A549 (cell line): ENCODE results near the gene LRFN2. TPM values are rescaled to one million over a fixed set of nuclear protein-coding genes. Genes with fewer than 3 reads are reported as not detected.

ENCODE experiments used
- ATAC-seq, 2 experiments: fragments of 200-7000 bp in 1 of 2; fragments of >200 bp in 1 of 2; cut with Nextera tagmentation in 1 of 2; cut with Tn5 transposase in 1 of 2; 3 replicates each; pipeline versions ENCODE4 v1.8.0 to v1.9.1; 2018 to 2020; ENCODE audit warnings: mild to moderate bottlenecking in 1 of 2, moderate library complexity in 1 of 2
- CTCF ChIA-PET: fragments of 300-600 bp; sonication (Branson Sonifier 250); formaldehyde crosslinking; extraction: SDS; loops from one replicate; lab custom pipeline; 2021; ENCODE audit warnings: antibody characterized with exemption, inconsistent platforms; lab: Yijun Ruan, JAX
- POLR2A ChIA-PET: fragments of 350-600 bp; formaldehyde crosslinking; extraction: SDS; loops from one replicate; lab custom pipeline; 2021; ENCODE audit warnings: antibody characterized with exemption, inconsistent platforms; lab: Yijun Ruan, JAX
- DNase-seq, 2 experiments: peaks; one replicate each; pipeline versions ENCODE4 v3.0.0 to v3.0.0-alpha.2; 2011 to 2016; ENCODE audit warnings: low read depth in 1 of 2, low spot score in 1 of 2
- FAIRE-seq: peaks from 2 replicates; lab custom pipeline; 2011; peaks lifted over from hg19 to GRCh38; lab: Jason Lieb, UNC
- H3K27ac ChIP-seq, 2 experiments: fragments of >200 bp; sonication (Bioruptor Twin); formaldehyde crosslinking; 3 replicates each; pipeline ENCODE4 v1.5.1; 2016 to 2017
- H3K4me1 ChIP-seq: fragments of >200 bp; sonication (Bioruptor Twin); formaldehyde crosslinking; 3 replicates; pipeline ENCODE4 v1.6.1; 2016
- H3K4me2 ChIP-seq: fragments of >200 bp; sonication (Bioruptor Twin); formaldehyde crosslinking; 3 replicates; pipeline ENCODE4 v1.6.1; 2016
- H3K4me3 ChIP-seq: fragments of >200 bp; sonication (Bioruptor Twin); formaldehyde crosslinking; 3 replicates; pipeline ENCODE4 v1.5.1; 2016
- H3K9me3 ChIP-seq: fragments of >200 bp; sonication (Bioruptor Twin); formaldehyde crosslinking; 3 replicates; pipeline ENCODE4 v1.6.1; 2016
- ATOH8 ChIP-seq: fragments of 250-450 bp; sonication (Bioruptor Pico); IDR thresholded peaks from 2 replicates; pipeline ENCODE4 v1.5.0; 2020; ENCODE audit warnings: low read depth, mild to moderate bottlenecking, moderate library complexity
- CEBPB ChIP-seq, 2 experiments: fragments of >200 bp in 1 of 2; sonication (Bioruptor Twin) in 1 of 2; formaldehyde crosslinking in 1 of 2; IDR thresholded peaks; 2 replicates each; pipeline ENCODE4 v1.6.1; 2012 to 2016
- EHF ChIP-seq: fragments of 250-450 bp; sonication (Bioruptor Pico); IDR thresholded peaks from 2 replicates; pipeline ENCODE4 v1.5.0; 2020; ENCODE audit warnings: mild to moderate bottlenecking
- GATA3 ChIP-seq: IDR thresholded peaks from 2 replicates; pipeline ENCODE4 v1.6.1; 2012; ENCODE audit warnings: borderline replicate concordance
- HDAC2 ChIP-seq: fragments of 200-600 bp; sonication (generic); IDR thresholded peaks from 2 replicates; pipeline ENCODE4 v1.6.1; 2016
- NR3C1 ChIP-seq: fragments of >200 bp; sonication (Bioruptor Twin); formaldehyde crosslinking; IDR thresholded peaks from 3 replicates; pipeline ENCODE4 v1.6.1; 2017
- RARB ChIP-seq: fragments of 250-450 bp; sonication (Bioruptor Pico); IDR thresholded peaks from 2 replicates; pipeline ENCODE4 v1.8.0; 2021; ENCODE audit warnings: mild to moderate bottlenecking, moderate library complexity
- RNF2 ChIP-seq: fragments of 200-600 bp; sonication (generic); IDR thresholded peaks from 2 replicates; pipeline ENCODE4 v1.6.1; 2016; ENCODE audit warnings: low read depth, mild to moderate bottlenecking, antibody characterized with exemption, moderate library complexity, borderline replicate concordance
- ZC3H11A ChIP-seq: fragments of 450-650 bp; IDR thresholded peaks from 2 replicates; pipeline ENCODE4 v1.6.1; 2014; ENCODE audit warnings: antibody characterized with exemption, mild to moderate bottlenecking
- ZSCAN20 ChIP-seq: fragments of 250-450 bp; sonication (Bioruptor Pico); IDR thresholded peaks from 2 replicates; pipeline ENCODE4 v1.8.0; 2022; ENCODE audit warnings: mild to moderate bottlenecking, moderate library complexity
- WGBS: methylation state at CpG from one replicate; pipeline ENCODE4 v1.1.6; 2017; ENCODE audit errors: missing lambda C conversion rate; 5-methylcytosine and 5-hydroxymethylcytosine counted together
- polyA plus RNA-seq, 4 experiments: library from polyadenylated mRNA; depleted of rRNA in 3 of 4; stranded (reverse); fragments of >200 nt; fragmentation: RNase III in 1 of 4; extraction: RNeasy Plus Mini Kit Qiagen cat#74134 plus additional on column Dnase treatment in 1 of 4; gene quantifications; 2 replicates in 3 of 4; 3 replicates in 1 of 4; pipeline ENCODE4 v1.2.3, GENCODE V29; 2011 to 2017
- TF ChIP-seq, protein P1 (sequence below): IDR thresholded peaks from 2 replicates; pipeline ENCODE4 v1.6.1; 2012
- TF ChIP-seq, protein P2 (sequence below): fragments of 250-450 bp; sonication (Bioruptor Pico); IDR thresholded peaks from 2 replicates; pipeline ENCODE4 v1.5.0; 2021; ENCODE audit warnings: mild to moderate bottlenecking, moderate library complexity, borderline replicate concordance
- TF ChIP-seq, protein P3 (sequence below): fragments of >200 bp; sonication (Bioruptor Twin); formaldehyde crosslinking; IDR thresholded peaks from 3 replicates; pipeline ENCODE4 v1.5.1; 2016
- TF ChIP-seq, protein P4 (sequence below): fragments of >200 bp; sonication (Bioruptor Twin); formaldehyde crosslinking; IDR thresholded peaks from 3 replicates; pipeline ENCODE4 v1.6.1; 2016
- TF ChIP-seq, protein P5 (sequence below): IDR thresholded peaks from 2 replicates; pipeline ENCODE4 v1.6.1; 2012; ENCODE audit warnings: low read depth, borderline replicate concordance

LRFN2 gene
- polyA plus RNA-seq, 2 of the 4 experiments (the other 2 are of a cell fraction), result not detected

DNA sequence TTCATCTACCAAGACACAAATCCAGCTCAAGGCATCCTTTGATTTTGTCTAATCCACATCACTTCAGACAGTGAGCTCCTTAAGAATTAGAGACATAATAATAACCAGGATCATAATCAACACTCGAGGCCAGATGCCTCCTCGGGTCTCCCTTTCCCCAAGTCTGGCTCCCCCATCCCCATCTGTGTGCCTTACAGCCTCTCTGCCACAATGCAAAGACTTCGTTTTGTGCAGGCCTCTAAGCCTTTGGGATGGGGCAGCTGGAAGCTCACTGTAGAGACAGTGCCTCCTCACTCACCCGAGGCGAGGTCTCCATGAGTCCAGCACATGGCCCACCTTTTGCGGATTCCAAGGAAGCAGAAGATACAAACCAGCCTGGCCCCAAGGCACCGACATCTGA lies 30.3 kb downstream of the LRFN2 start (continued):
- TF ChIP-seq EHF (CRISPR knock-in tag) (no peak), GATA3 (no peak), NR3C1 (no peak)
- TF ChIP-seq, protein P1, sequence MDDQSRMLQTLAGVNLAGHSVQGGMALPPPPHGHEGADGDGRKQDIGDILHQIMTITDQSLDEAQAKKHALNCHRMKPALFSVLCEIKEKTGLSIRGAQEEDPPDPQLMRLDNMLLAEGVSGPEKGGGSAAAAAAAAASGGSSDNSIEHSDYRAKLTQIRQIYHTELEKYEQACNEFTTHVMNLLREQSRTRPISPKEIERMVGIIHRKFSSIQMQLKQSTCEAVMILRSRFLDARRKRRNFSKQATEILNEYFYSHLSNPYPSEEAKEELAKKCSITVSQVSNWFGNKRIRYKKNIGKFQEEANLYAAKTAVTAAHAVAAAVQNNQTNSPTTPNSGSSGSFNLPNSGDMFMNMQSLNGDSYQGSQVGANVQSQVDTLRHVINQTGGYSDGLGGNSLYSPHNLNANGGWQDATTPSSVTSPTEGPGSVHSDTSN, result no peak
- TF ChIP-seq, protein P2, sequence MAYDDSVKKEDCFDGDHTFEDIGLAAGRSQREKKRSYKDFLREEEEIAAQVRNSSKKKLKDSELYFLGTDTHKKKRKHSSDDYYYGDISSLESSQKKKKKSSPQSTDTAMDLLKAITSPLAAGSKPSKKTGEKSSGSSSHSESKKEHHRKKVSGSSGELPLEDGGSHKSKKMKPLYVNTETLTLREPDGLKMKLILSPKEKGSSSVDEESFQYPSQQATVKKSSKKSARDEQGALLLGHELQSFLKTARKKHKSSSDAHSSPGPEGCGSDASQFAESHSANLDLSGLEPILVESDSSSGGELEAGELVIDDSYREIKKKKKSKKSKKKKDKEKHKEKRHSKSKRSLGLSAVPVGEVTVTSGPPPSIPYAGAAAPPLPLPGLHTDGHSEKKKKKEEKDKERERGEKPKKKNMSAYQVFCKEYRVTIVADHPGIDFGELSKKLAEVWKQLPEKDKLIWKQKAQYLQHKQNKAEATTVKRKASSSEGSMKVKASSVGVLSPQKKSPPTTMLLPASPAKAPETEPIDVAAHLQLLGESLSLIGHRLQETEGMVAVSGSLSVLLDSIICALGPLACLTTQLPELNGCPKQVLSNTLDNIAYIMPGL, result no peak
- TF ChIP-seq, protein P3, sequence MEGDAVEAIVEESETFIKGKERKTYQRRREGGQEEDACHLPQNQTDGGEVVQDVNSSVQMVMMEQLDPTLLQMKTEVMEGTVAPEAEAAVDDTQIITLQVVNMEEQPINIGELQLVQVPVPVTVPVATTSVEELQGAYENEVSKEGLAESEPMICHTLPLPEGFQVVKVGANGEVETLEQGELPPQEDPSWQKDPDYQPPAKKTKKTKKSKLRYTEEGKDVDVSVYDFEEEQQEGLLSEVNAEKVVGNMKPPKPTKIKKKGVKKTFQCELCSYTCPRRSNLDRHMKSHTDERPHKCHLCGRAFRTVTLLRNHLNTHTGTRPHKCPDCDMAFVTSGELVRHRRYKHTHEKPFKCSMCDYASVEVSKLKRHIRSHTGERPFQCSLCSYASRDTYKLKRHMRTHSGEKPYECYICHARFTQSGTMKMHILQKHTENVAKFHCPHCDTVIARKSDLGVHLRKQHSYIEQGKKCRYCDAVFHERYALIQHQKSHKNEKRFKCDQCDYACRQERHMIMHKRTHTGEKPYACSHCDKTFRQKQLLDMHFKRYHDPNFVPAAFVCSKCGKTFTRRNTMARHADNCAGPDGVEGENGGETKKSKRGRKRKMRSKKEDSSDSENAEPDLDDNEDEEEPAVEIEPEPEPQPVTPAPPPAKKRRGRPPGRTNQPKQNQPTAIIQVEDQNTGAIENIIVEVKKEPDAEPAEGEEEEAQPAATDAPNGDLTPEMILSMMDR, result no peak

DNA sequence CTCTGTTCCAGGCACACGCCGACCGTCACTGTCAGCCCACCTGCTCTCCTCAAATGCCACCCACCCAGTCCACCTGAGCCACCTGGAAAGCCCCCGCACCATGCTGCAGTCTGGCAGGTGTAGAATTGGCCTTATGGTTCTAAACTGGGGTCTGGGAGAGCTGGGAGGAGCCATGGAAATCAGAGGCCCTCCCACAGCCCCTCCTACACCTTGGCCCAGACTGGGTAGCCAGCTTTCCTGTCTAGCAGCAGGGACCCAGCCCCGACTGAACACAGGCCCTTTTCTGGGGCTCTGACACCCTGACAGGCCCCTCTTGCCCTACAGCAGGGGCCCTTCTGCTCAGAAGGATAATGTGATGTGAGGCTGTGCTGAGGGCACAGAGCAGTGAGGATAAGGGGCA lies 31.1 kb downstream of the LRFN2 start:
- Histone ChIP-seq H3K27ac (no peak overlapping the region), H3K4me1 (no peaks in the 10 kb centered on the region), H3K4me3 (no peak overlapping the region), H3K9me3 (no peaks in the 10 kb centered on the region), H3K4me2 (no peak overlapping the region)
- no peak for DNase-seq
- 27% methylated on average over 4 of the region's 5 CpGs for WGBS
- TF ChIP-seq RNF2, result no peak
- TF ChIP-seq, protein P4, sequence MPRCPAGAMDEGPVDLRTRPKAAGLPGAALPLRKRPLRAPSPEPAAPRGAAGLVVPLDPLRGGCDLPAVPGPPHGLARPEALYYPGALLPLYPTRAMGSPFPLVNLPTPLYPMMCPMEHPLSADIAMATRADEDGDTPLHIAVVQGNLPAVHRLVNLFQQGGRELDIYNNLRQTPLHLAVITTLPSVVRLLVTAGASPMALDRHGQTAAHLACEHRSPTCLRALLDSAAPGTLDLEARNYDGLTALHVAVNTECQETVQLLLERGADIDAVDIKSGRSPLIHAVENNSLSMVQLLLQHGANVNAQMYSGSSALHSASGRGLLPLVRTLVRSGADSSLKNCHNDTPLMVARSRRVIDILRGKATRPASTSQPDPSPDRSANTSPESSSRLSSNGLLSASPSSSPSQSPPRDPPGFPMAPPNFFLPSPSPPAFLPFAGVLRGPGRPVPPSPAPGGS, result no peak
- CTCF ChIA-PET, result interaction anchor here (0.6 to 1.4 kb wide), 2 partner anchors 10 to 31 kb away, joined by 3 to 4 read pairs; partner anchors contain the start of gene LRFN2
- FAIRE-seq, result no peak
- ATAC-seq, result no peak
- POLR2A ChIA-PET, result no interaction called here

GRCh38 chr6:40555092-40555491 lies 32.1 kb downstream of the LRFN2 start:
- no peak for ATAC-seq
- CTCF ChIA-PET, result no interaction called here

More at GRCh38 chr6:40555092-40555491, 32.1 kb downstream of the LRFN2 start:
- TF ChIP-seq ATOH8 (CRISPR knock-in tag) (no peak), CEBPB (IDR thresholded peaks at IDR 0.05) (no peak), HDAC2 (no peak), ZC3H11A (no peak), ZSCAN20 (CRISPR knock-in tag) (no peak), RARB (no peak), GATA3 (no peak)
- TF ChIP-seq, protein P1, result no peak
- TF ChIP-seq, protein P5, sequence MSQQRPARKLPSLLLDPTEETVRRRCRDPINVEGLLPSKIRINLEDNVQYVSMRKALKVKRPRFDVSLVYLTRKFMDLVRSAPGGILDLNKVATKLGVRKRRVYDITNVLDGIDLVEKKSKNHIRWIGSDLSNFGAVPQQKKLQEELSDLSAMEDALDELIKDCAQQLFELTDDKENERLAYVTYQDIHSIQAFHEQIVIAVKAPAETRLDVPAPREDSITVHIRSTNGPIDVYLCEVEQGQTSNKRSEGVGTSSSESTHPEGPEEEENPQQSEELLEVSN, result no peak
- H3K4me1 ChIP-seq, result no peaks in the 10 kb centered on the region
- H3K27ac ChIP-seq, result no peak overlapping the region
- POLR2A ChIA-PET, result no interaction called here
- WGBS, result 54% methylated on average over 7 of the region's 8 CpGs
- H3K9me3 ChIP-seq, result no peaks in the 10 kb centered on the region
- DNase-seq (no peak), FAIRE-seq (no peak)
- no peak overlapping the region for H3K4me3 ChIP-seq
- H3K4me2 ChIP-seq, result no peak overlapping the region
